NOMO-1 (cell line): ENCODE results near the gene CMTM3.
"Not testable (repeated sequence)": the region's sequence is repeated elsewhere in the genome, so short reads cannot be mapped to it uniquely, and the experiment has no call there.

ENCODE experiments used
- DNase-seq, 2 experiments: peaks; one replicate each; lab custom pipeline; 2025; ENCODE audit not compliant: unreplicated experiment in 2 of 2; lab: John Stamatoyannopoulos, UW

CMTM3 gene

DNA sequence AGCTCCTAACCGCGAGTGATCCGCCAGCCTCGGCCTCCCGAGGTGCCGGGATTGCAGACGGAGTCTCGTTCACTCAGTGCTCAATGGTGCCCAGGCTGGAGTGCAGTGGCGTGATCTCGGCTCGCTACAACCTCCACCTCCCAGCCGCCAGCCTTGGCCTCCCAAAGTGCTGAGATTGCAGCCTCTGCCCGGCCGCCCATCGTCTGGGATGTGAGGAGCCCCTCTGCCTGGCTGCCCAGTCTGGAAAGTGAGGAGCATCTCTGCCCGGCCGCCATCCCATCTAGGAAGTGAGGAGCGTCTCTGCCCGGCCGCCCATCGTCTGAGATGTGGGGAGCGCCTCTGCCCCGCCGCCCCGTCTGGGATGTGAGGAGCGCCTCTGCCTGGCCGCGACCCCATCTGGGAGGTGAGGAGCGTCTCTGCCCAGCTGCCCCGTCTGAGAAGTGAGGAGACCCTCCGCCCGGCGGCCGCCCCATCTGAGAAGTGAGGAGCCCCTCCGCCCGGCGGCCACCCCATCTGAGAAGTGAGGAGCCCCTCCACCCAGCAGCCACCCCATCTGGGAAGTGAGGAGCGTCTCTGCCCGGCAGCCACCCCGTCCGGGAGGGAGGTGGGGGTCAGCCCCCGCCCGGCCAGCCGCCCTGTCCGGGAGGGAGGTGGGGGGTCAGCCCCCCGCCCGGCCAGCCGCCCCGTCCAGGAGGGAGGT lies 26.2 kb downstream of the CMTM3 start:
- DNase-seq, result not testable (repeated sequence)

DNA sequence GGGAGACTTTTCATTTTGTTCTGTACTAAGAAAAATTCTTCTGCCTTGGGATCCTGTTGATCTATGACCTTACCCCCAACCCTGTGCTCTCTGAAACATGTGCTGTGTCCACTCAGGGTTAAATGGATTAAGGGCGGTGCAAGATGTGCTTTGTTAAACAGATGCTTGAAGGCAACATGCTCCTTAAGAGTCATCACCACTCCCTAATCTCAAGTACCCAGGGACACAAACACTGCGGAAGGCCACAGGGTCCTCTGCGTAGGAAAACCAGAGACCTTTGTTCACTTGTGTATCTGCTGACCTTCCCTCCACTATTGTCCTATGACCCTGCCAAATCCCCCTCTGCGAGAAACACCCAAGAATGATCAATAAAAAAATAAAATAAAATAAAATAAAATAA lies 27.1 kb downstream of the CMTM3 start:
- not testable (repeated sequence) for DNase-seq

DNA sequence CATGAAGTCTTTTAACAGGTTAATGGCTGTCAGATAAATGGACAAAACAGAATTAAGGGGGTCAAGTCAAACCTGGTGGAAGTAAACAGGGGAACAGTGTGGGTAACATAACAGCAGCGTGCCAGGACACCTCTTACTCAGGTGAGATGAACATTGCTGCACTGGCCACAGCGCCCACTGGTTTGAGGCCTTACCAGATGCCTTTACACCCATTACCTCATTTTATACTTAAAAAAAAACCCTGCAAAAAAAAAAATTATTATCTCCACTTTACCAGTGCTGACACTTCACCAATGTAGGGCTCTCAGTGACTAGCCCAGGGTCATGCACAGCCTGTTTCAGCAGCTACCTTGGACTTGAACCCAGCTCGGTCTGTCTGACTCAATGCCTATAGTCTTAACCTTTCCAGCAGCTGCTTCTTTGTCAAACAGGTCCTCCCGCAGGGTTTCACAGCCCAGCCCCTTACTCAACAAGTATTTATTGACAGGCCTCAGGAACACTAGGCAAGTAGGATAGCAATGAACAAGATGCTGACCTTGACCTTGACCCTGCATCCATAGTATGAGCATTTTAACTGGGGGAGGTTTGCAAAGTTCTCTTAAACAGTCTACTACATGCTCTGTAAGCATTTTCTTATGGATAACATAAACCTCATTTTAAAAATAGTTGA lies 30.2 kb downstream of the CMTM3 start:
- DNase-seq, result no peak

GRCh38 chr16:66635406-66635805 lies 30.9 kb downstream of the CMTM3 start:
- DNase-seq, result no peak

DNA sequence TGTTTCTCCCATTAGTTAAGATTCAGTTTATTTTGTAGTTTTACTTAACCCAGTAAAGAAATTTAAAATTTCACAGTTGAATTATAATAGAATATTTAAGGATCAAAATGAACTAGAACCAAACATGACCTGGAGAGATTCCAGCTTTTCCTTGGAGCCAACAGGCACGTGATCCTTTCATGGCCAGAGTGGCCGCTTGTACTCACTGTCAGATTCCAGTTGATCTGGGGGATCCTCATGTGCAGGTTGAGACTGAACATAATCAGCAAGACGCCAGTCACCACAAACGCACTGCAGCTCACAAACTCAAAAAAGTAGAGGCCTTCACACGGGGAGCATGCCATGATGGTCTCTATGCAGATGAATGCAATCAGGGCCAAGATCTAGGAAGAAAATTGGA lies 31.7 kb downstream of the CMTM3 start:
- no peak for DNase-seq

- DNase-seq, result no peak
Measured at GRCh38 chr16:66637806-66638205, 33.3 kb downstream of the CMTM3 start.

- no peak for DNase-seq
Measured at GRCh38 chr16:66639091-66639885, 34.8 kb downstream of the CMTM3 start.

DNA sequence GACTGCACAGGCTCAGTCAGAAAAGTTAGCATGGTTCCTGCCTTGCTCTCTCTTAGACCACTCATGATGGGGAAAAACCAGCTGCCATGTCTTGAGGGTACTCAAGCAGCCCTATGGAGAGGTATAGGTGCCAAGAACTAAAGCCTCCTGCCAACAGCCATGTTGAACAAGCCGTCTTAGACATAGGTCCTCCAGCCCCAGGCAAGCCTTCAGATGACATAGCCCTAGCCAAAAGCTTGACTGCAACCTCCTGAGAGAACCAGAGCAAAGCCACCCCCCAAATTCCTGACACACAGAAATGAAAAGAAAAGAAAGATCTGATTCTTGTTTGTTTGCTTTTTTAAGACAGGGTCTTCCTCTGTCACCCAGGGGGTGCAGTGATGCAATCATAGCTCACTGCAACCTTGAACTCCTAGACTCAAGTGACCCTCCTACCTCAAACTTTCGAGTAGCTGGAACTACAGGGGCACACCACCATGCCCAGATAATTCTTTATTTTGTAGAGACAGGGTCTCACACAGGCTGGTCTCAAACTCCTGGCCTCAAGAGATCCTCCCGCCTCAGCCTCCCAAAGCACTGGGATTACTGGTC lies 36.3 kb downstream of the CMTM3 start:
- DNase-seq, result no peak

- DNase-seq, result no peak
Measured at GRCh38 chr16:66641387-66641786, 36.9 kb downstream of the CMTM3 start.

DNA sequence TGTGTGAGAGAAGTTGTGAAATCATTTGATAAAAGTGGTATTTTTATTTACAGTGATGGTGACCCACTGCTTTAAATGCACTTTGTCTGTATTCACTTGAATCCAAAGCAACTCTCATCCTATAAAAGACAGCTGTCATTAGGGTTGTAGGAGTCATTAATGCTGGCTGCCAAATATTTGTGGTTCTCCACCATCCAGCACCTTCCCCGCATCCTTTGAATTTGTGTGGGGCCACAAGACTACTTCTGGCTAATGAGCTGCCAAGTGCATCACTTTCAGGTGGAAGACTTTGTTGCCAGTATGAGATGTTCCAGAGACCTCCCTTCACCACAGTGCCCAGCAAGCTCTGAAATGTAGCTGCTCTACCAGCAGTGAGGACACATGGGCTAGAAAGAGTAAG lies 43.4 kb downstream of the CMTM3 start:
- DNase-seq, result no peak

- DNase-seq, result no peak
Measured at GRCh38 chr16:66649167-66649566, 44.7 kb downstream of the CMTM3 start.

- no peak for DNase-seq
Measured at GRCh38 chr16:66649636-66650205, 45.2 kb downstream of the CMTM3 start.

DNA sequence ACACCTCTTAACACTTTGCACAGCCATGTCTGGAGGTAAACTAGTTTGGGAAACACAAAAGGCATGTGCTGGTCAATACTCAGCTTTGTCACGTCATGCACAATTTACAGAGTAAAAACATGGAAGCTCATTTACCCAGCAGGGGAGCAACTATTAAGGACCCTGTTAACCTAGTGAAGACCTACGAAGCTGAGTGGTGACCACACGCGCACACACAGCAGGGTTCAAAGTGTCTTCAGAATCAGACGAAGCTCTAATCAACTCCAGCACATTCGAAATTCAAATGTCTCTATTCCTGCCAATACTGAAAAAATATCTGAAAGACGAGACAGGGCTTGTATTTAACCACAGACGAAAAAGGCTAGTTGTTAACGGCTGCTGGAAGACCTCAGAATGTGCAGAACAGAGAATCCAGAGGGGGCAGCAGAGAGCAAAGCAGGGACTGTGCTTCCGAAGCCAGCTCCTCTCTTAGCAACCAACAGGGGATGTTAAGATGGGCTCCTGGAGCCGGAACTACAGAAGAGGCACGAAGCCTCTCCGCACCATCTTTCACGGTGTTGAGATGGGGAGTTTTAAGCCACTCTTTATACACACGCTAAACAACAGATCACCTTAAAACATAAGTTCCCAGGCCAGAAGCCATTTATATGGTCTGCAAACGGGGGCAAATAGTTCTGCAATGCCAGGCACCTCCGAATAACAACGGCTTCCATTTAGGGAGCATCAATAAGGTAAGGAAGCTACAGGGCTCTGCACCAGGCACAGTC lies 46.4 kb downstream of the CMTM3 start:
- DNase-seq, result peak; percentile 52 to 87

- no peak for DNase-seq
Measured at GRCh38 chr16:66651474-66651765, 46.9 kb downstream of the CMTM3 start.

- DNase-seq, result peak; percentile 70 to 80
Measured at GRCh38 chr16:66651965-66652364, 47.5 kb downstream of the CMTM3 start.

GRCh38 chr16:66652661-66653360 lies 48.3 kb downstream of the CMTM3 start:
- DNase-seq, result no peak

DNA sequence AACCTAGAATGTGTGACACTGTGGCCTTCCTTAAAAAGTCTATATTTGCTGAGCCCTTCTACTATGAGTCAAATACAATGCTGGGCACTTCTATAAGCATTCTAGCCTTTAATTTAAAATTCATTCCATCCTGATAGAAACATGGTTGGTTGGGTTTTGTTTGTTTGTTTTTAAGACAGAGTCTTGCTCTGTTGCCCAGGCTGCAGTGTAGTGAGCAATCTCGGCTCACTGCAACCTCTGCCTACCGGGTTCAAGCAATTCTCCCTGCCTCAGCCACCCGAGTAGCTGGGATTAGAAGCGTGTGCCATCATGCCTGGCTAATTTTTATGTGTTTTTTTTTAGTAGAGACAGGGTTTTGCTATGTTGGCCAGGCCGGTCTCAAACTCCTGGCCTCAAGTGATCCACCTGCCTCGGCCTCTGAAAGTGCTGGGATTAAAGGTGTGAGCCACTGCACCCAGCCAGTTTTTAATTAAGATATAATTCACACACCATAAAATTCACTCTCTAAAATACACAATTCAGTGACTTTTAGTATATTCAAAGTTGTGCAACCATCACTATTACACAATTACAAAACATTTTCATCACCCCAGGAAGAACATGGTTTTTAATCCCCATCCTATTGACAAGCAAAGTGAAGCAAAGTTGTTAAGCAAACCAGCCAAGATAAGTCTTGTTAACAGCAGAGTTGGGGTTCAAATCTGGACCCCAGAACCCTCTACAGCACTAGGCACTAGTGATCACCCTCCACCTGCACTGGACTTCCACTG lies 49.3 kb downstream of the CMTM3 start:
- DNase-seq, result peak; percentile 14 to 56

DNA sequence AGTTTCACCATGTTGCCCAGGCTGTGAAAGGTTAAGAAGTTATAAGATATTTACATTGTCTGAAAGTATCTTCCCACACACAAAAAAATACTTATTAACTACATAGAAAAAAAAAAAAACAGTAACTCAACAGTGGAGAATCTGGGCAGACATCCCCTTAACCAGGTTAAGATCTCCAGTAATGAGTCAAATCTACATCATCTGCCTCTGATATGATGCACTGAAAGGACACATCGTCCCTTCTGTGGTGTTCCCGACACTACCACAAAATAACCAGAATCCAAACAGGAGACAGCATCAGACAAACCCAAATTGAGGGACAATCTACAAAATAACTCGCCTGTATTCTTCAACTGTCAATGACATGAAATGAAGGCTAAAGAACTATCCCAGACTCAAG lies 52.0 kb downstream of the CMTM3 start:
- no peak for DNase-seq
